HG03196 (cell line): ENCODE results near the gene PRKG1.

ENCODE experiments used
- ATAC-seq: cut with Tn5 transposase; IDR thresholded peaks from one replicate; pipeline ENCODE4 v1.9.1; 2021; ENCODE audit not compliant: unreplicated experiment

PRKG1 gene

DNA sequence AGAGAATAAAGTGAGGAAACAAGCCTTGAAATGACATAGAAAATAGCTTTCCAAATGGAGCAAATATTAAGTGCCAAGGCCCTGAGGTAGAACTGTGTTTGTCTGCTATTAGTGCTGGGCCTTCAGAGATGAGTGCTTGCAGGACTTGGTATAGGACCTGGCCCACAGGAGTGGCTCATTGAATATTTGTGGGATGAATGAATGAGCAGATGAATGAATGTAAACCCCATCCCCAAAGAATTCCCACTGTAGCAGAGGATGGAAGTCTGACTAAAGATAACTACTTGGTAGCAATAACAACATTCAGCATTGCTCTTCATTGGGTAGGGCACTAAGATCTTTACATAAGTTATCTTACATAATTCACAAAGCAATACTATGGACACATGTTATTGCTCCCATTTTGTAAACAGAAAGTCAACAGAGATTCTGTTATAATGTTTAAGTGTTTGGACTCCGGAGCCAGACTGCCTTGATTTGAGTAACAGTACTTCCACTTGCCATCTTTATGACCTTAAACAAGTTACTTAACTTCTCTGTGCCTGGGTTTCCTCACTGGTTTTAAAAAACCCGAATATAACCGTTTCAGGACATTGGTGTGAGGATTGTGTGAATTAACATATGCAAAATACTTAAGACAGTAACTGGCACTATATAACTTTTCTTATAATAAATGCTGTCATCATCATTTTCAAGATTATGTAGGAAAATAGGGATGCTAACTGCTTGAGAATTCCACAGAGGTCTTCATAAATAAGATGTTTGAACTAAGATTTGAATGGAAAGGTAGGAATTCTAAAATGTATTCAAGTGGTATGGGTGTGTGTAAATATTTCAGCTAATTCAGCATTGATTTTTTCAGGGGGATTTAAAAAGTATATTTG, 141.9 kb downstream of the PRKG1 start:
- ATAC-seq: no peak

GRCh38 chr10:51217505-51217904, 143.2 kb downstream of the PRKG1 start:
- ATAC-seq: no peak

DNA sequence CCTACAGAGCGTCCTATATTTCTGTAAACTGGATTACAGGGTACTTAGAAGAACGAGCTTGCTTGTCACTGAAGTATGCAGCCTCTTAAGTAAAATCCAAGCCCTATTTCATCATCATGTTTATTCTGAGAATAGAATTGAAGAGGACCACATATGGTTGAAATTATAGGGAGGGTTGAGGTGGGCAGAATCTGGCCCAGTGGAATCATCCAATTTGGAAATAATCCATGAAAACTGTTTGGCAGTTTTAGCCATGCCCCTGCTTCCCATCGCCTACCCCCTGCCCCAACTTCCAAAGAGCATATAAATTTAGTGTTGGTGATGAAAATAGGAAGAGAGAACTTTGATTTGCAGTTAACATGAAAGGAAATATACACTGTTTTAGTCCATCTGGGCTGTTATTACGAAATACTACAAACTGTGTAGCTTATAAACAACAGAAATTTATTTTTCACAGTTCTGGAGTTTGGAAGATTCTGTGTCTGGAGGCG, 150.4 kb downstream of the PRKG1 start:
- ATAC-seq: no peak

DNA sequence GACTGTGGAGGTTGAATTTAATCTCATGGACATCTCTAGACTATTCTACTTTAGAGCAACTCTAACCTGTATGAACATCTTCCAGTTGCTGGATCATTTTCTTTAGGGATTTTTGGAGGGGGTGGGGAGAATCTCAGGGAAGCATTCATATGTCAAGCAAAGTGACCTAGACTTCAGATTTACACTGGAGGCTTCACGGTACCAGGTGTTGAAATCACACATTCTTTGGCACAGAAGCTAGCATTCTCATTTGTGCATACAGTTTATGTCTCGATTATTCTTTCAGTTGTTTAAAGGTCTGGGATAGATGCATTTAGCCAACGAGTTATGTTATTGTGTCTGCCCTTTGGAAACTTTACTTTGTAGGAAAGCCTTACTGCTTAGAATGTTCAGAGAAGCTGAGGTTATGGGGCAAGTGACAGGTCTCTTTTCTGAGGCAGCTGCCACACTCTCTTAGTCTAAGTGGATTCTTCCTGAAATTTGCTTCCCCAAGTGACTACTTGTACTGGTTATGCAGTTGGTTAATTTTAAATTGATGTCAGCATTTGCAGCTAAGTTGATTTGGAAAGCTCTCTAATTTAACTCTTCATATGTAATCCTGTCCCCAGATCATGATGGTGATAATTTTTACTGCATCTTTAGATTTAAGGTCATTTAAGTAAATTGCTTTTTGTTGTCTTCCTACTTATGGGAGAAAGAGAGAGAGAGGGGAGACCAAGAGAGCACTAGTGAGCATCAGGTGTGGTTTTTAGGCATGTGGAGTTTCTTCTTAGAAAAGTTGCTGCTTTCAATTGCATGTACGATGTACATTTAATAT, 153.8 kb downstream of the PRKG1 start:
- no peak for ATAC-seq

DNA sequence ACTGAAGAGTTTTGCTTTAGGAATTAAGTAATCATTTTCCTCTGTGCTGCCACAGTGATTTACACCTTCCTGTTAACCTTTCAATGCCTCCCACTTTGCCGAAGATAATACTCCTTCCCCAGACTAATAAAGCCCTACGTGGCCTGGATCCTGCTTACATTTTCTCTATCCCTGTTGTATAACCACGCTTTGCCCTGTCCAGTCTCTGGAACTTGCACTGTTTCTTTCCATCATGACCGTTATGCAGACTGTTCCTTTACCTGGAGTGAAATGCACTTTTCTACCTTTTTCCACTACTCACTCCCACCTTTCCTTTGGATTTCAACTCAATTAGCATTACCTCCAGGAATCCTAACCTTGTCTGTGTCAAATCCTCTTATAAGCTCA, 154.4 kb downstream of the PRKG1 start:
- no peak for ATAC-seq

- ATAC-seq: no peak
Observed at GRCh38 chr10:51230887-51231585, 156.7 kb downstream of the PRKG1 start.

GRCh38 chr10:51231754-51232153, 157.5 kb downstream of the PRKG1 start:
- no peak for ATAC-seq

- ATAC-seq: no peak
Observed at GRCh38 chr10:51233337-51234100, 159.2 kb downstream of the PRKG1 start.

GRCh38 chr10:51235865-51236264, 161.6 kb downstream of the PRKG1 start:
- ATAC-seq: no peak

DNA sequence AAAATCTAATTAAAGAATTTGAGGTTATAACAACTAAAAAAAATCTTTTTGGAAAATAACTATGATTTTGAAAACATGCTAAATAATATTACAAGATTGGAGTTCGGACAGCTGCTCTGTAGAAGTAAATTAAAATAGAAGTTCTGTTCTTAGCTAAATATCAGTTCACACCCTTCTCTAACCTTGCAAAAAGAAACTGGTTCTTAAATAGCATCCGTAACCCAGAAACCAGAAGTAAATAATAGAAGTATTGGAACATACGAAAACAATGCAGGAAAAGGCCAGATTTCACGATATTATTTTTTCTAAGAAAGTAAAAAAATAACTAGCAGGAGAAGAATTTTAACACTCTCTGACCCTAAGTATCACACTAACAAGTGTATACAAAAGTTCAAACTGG, 164.7 kb downstream of the PRKG1 start:
- no peak for ATAC-seq

DNA sequence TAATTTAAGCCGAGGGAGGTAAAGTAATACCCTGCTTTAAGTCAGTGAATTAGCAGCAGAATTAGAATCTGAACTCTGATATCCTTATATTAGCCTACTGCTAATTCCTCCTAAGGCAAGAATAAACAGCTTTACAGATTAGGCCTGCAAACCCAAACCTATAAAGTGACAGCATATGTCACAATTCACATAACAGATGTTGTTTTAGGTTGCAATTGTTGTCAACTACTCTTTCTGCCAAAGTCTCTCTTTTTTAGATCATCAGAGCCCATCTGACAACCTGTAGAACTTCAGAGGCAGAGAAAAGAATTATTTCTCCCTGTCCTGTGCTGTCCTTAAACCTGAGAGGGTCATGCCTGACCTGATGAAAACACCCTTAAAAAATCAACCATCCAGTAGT, 167.2 kb downstream of the PRKG1 start:
- ATAC-seq: no peak

DNA sequence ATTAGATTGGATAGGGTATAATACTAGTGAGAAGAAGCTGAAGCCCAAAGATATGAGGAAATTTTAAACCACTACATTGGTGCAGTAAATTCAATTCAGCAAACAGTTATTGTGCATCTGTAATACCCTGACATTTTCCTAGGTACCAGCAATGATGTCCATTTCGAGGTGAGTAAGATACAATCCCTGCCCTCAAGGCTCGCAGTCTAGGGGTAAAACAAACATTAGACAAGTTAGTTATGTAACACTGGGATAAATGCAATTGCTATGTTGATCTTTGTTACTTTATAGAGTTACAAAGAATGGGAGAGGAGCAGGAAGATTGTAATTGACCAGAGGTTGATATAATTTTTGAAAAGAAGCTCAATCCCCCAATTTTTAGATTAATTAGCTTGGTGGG, 168.1 kb downstream of the PRKG1 start:
- ATAC-seq: no peak

DNA sequence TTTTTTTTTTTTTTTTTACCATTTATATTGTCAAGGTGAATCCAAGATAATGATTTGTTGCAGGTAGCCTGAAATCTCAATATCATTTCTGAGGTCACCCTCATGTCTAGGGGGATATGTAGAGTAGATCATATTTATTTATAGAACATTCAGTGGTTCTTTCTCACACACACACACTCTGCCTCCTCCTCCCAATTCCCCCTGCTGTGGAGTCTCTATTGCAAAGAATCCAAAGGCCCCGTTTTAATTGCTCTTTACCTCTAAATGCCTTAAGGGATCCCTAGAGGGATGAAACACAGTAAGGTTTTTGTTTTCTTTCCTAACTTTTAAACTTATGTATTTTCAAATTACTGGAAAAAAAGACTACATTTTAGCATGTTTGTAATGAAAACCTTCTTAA, 170.0 kb downstream of the PRKG1 start:
- ATAC-seq: no peak

GRCh38 chr10:51244748-51245490, 170.6 kb downstream of the PRKG1 start:
- no peak for ATAC-seq

- no peak for ATAC-seq
Observed at GRCh38 chr10:51246156-51246555, 171.9 kb downstream of the PRKG1 start.

- no peak for ATAC-seq
Observed at GRCh38 chr10:51250278-51250920, 176.1 kb downstream of the PRKG1 start.

GRCh38 chr10:51251110-51251509, 176.8 kb downstream of the PRKG1 start:
- no peak for ATAC-seq

- ATAC-seq: no peak
Observed at GRCh38 chr10:51255381-51255780, 181.1 kb downstream of the PRKG1 start.

GRCh38 chr10:51257511-51258248, 183.4 kb downstream of the PRKG1 start:
- no peak for ATAC-seq
